DMS 273 treated with DMSO at 0.1 percent for 48 hours (cell line): ENCODE measurements around the gene GNA12.

Experiments used
- DNase-seq: peaks from one replicate; lab custom pipeline; 2025; lab: John Stamatoyannopoulos, UW

The GNA12 gene

GRCh38 chr7:2834748-2835441, 9.2 kb downstream of the GNA12 start:
- DNase-seq, result no peak

GRCh38 chr7:2833083-2833910, 10.8 kb downstream of the GNA12 start:
- no peak for DNase-seq

GRCh38 chr7:2832461-2832860, 11.6 kb downstream of the GNA12 start:
- DNase-seq, result no peak

GRCh38 chr7:2830609-2831376, 13.3 kb downstream of the GNA12 start:
- DNase-seq, result no peak

GRCh38 chr7:2829040-2829439, 15.1 kb downstream of the GNA12 start:
- DNase-seq, result no peak

- DNase-seq, result no peak
Measured at GRCh38 chr7:2826771-2827170, 17.3 kb downstream of the GNA12 start.

- DNase-seq, result no peak
Measured at GRCh38 chr7:2825559-2826227, 18.4 kb downstream of the GNA12 start.

GRCh38 chr7:2824678-2825461, 19.2 kb downstream of the GNA12 start:
- DNase-seq, result peak; percentile 44

- DNase-seq, result no peak
Measured at GRCh38 chr7:2824026-2824677, 20.0 kb downstream of the GNA12 start.

GRCh38 chr7:2823130-2823529, 21.0 kb downstream of the GNA12 start:
- DNase-seq, result no peak

- no peak for DNase-seq
Measured at GRCh38 chr7:2821842-2822507, 22.1 kb downstream of the GNA12 start.

- DNase-seq, result no peak
Measured at GRCh38 chr7:2821161-2821841, 22.8 kb downstream of the GNA12 start.

- no peak for DNase-seq
Measured at GRCh38 chr7:2820508-2820934, 23.6 kb downstream of the GNA12 start.

- DNase-seq, result no peak
Measured at GRCh38 chr7:2819954-2820397, 24.1 kb downstream of the GNA12 start.

GRCh38 chr7:2819161-2819953, 24.8 kb downstream of the GNA12 start:
- no peak for DNase-seq

GRCh38 chr7:2818653-2819052, 25.5 kb downstream of the GNA12 start:
- no peak for DNase-seq

GRCh38 chr7:2818121-2818520, 26.0 kb downstream of the GNA12 start:
- DNase-seq, result no peak

GRCh38 chr7:2817456-2817855, 26.7 kb downstream of the GNA12 start:
- DNase-seq, result no peak

GRCh38 chr7:2815875-2816245, 28.2 kb downstream of the GNA12 start:
- DNase-seq, result no peak
